ENCODE data around the gene ITGA11.

Gene ITGA11

GRCh38 chr15:68370768-68371151 is 61.2 kb downstream of the ITGA11 start:
- DNase-seq: no peak

GRCh38 chr15:68369931-68370767 is 61.8 kb downstream of the ITGA11 start:
- no peak for DNase-seq

- no peak for DNase-seq
Measured at GRCh38 chr15:68368731-68369435, 63.1 kb downstream of the ITGA11 start.

- no peak for DNase-seq
Measured at GRCh38 chr15:68367992-68368391, 64.0 kb downstream of the ITGA11 start.

GRCh38 chr15:68367226-68367625 is 64.7 kb downstream of the ITGA11 start:
- DNase-seq: no peak

- DNase-seq: no peak
Measured at GRCh38 chr15:68366314-68366713, 65.6 kb downstream of the ITGA11 start.

- no peak for DNase-seq
Measured at GRCh38 chr15:68365770-68366169, 66.2 kb downstream of the ITGA11 start.

- DNase-seq: no peak
Measured at GRCh38 chr15:68365140-68365745, 66.7 kb downstream of the ITGA11 start.

- DNase-seq: no peak
Measured at GRCh38 chr15:68364660-68365035, 67.3 kb downstream of the ITGA11 start.

- DNase-seq: no peak
Measured at GRCh38 chr15:68364028-68364659, 67.8 kb downstream of the ITGA11 start.

- no peak for DNase-seq
Measured at GRCh38 chr15:68363353-68363752, 68.6 kb downstream of the ITGA11 start.

- no peak for DNase-seq
Measured at GRCh38 chr15:68362537-68363126, 69.3 kb downstream of the ITGA11 start.

GRCh38 chr15:68360721-68361120 is 71.2 kb downstream of the ITGA11 start:
- DNase-seq: no peak

GRCh38 chr15:68356778-68357177 is 75.2 kb downstream of the ITGA11 start:
- DNase-seq: no peak

- no peak for DNase-seq
Measured at GRCh38 chr15:68354923-68355322, 77.0 kb downstream of the ITGA11 start.

- DNase-seq: no peak
Measured at GRCh38 chr15:68354268-68354667, 77.7 kb downstream of the ITGA11 start.

GRCh38 chr15:68353421-68354135 is 78.4 kb downstream of the ITGA11 start:
- no peak for DNase-seq

GRCh38 chr15:68352401-68353062 is 79.4 kb downstream of the ITGA11 start:
- peak; percentile 16 to 51 for DNase-seq

- no peak for DNase-seq
Measured at GRCh38 chr15:68349151-68349550, 82.8 kb downstream of the ITGA11 start.

GRCh38 chr15:68348606-68349005 is 83.4 kb downstream of the ITGA11 start:
- no peak for DNase-seq

- peak; percentile 18 to 44 for DNase-seq
Measured at GRCh38 chr15:68348081-68348480, 83.9 kb downstream of the ITGA11 start.

- DNase-seq: no peak
Measured at GRCh38 chr15:68347392-68347791, 84.6 kb downstream of the ITGA11 start.
